Panc1 (cell line): ENCODE measurements around the gene P2RY6. TPM values are rescaled to one million over a fixed set of nuclear protein-coding genes. Genes with fewer than 3 reads are reported as not detected.

Experiments
- ATAC-seq: fragments of 200-7000 bp; cut with Tn5 transposase; 2 replicates; pipeline ENCODE4 v1.9.1; 2020; ENCODE audit warnings: mild to moderate bottlenecking, moderate library complexity
- BruUV-seq: library from RNA; stranded (reverse); fragments of 400-500 nt; replicated peaks from 2 replicates; lab custom pipeline; 2021; lab: Mats Ljungman, UMichigan
- CTCF ChIA-PET: fragments of 300-600 bp; sonication (Branson Sonifier 250); formaldehyde crosslinking; loops from one replicate; lab custom pipeline; 2022; ENCODE audit warnings: antibody characterized with exemption; lab: Charles Lee
- POLR2A ChIA-PET: fragments of 300-600 bp; sonication (Branson Sonifier 250); formaldehyde crosslinking; loops from one replicate; lab custom pipeline; 2022; ENCODE audit warnings: antibody characterized with exemption; lab: Charles Lee
- DNase-seq: peaks from one replicate; pipeline ENCODE4 v3.0.0-alpha.2; 2010; ENCODE audit warnings: low read depth, low spot score
- H3K27ac ChIP-seq: 2 replicates; pipeline ENCODE4 v1.5.1; 2011; ENCODE audit warnings: mild to moderate bottlenecking, low read length, inconsistent platforms
- H3K27me3 ChIP-seq: fragments of 200-500 bp; sonication (Bioruptor generic); 2 replicates; pipeline ENCODE4 v1.6.0; 2014; ENCODE audit warnings: low read length, inconsistent platforms; ENCODE audit not compliant: control insufficient read depth, insufficient read depth
- H3K36me3 ChIP-seq: fragments of 200-500 bp; sonication (Bioruptor generic); 2 replicates; pipeline ENCODE4 v1.5.1; 2014; ENCODE audit warnings: inconsistent platforms, mild to moderate bottlenecking, low read length, moderate library complexity; ENCODE audit not compliant: control insufficient read depth, insufficient read depth
- H3K4me1 ChIP-seq: 2 replicates; pipeline ENCODE4 v1.5.1; 2011; ENCODE audit warnings: inconsistent platforms, mild to moderate bottlenecking, low read length, moderate library complexity; ENCODE audit not compliant: control insufficient read depth, insufficient read depth
- H3K4me3 ChIP-seq, 2 experiments: 2 replicates each; pipeline ENCODE4 v1.5.1; 2011 to 2012; ENCODE audit warnings: low read depth in 2 of 2, low read length in 2 of 2, mild to moderate bottlenecking in 2 of 2, inconsistent platforms in 1 of 2, moderate library complexity in 1 of 2
- H3K9me3 ChIP-seq: fragments of 200-500 bp; sonication (Bioruptor generic); 2 replicates; pipeline ENCODE4 v1.5.1; 2014; ENCODE audit warnings: low read depth, mild to moderate bottlenecking, inconsistent platforms, low read length, moderate library complexity; ENCODE audit not compliant: control insufficient read depth, insufficient read depth
- POLR2AphosphoS5 ChIP-seq: IDR thresholded peaks from 2 replicates; pipeline ENCODE4 v1.6.1; 2012; ENCODE audit warnings: mild to moderate bottlenecking, low read depth, low read length, moderate library complexity
- SIN3A ChIP-seq: IDR thresholded peaks from 2 replicates; pipeline ENCODE4 v1.6.1; 2012; ENCODE audit warnings: low read depth, mild to moderate bottlenecking, low read length, moderate library complexity, borderline replicate concordance; ENCODE audit not compliant: insufficient read depth
- TCF7L2 ChIP-seq: IDR thresholded peaks from 2 replicates; pipeline ENCODE4 v1.6.1; 2011; ENCODE audit warnings: mild to moderate bottlenecking, low read depth, low read length, inconsistent platforms
- in situ Hi-C: cut with HindIII; loops from 2 replicates; pipeline ENCODE4 v1.10.0; 2016; ENCODE audit warnings: low sequenced_read_pairs, low pct_unique_long_range_greater_than_20kb
- intact Hi-C: fragments of 100-400 bp; cut with micrococcal nuclease; formaldehyde crosslinking; loops from one replicate; pipeline ENCODE4 v1.10.0; 2022; ENCODE audit not compliant: unreplicated experiment
- total RNA-seq: library from RNA; stranded (reverse); gene quantifications from one replicate; pipeline ENCODE4 v1.2.1, GENCODE V29; 2021; ENCODE audit not compliant: unreplicated experiment
- TF ChIP-seq, protein P1 (sequence below), 2 experiments: IDR thresholded peaks; 2 replicates each; pipeline ENCODE4 v1.6.1; 2011 to 2012; ENCODE audit warnings: low read depth in 2 of 2, control low read depth in 1 of 2, low read length in 1 of 2, mild to moderate bottlenecking in 1 of 2, moderate library complexity in 1 of 2; ENCODE audit not compliant: insufficient read depth in 1 of 2
- TF ChIP-seq, protein P2 (sequence below): fragments of 450-650 bp; IDR thresholded peaks from 2 replicates; pipeline ENCODE4 v1.5.1; 2017; ENCODE audit warnings: mild to moderate bottlenecking

P2RY6 gene
- total RNA-seq, 1 experiment from 2014 or later, result 0.59 TPM

DNA sequence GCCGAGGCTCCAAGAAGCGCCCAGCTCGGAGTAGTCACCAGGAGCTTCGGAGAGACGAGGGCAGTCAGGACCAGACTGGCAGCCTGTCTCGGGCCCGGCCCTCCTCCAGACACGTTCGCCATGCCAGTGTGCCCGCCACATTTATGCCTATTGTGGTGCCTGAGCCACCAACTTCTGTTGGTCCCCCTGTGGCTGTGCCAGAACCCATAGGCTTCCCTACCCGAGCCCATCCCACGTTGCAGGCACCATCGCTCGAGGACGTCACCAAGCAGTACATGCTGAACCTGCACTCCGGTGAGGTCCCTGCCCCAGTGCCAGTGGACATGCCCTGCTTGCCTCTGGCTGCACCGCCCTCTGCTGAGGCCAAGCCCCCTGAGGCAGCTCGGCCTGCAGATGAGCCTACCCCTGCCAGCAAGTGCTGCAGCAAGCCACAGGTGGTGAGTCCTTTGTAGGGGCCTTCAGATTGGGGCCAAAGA, 39.3 kb downstream of the P2RY6 start:
- no peaks in the 10 kb centered on the region for H3K27me3 ChIP-seq
- no TSS peak for BruUV-seq
- in situ Hi-C loops, result no loop called here
- TF ChIP-seq, protein P1, sequence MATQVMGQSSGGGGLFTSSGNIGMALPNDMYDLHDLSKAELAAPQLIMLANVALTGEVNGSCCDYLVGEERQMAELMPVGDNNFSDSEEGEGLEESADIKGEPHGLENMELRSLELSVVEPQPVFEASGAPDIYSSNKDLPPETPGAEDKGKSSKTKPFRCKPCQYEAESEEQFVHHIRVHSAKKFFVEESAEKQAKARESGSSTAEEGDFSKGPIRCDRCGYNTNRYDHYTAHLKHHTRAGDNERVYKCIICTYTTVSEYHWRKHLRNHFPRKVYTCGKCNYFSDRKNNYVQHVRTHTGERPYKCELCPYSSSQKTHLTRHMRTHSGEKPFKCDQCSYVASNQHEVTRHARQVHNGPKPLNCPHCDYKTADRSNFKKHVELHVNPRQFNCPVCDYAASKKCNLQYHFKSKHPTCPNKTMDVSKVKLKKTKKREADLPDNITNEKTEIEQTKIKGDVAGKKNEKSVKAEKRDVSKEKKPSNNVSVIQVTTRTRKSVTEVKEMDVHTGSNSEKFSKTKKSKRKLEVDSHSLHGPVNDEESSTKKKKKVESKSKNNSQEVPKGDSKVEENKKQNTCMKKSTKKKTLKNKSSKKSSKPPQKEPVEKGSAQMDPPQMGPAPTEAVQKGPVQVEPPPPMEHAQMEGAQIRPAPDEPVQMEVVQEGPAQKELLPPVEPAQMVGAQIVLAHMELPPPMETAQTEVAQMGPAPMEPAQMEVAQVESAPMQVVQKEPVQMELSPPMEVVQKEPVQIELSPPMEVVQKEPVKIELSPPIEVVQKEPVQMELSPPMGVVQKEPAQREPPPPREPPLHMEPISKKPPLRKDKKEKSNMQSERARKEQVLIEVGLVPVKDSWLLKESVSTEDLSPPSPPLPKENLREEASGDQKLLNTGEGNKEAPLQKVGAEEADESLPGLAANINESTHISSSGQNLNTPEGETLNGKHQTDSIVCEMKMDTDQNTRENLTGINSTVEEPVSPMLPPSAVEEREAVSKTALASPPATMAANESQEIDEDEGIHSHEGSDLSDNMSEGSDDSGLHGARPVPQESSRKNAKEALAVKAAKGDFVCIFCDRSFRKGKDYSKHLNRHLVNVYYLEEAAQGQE (IDR thresholded peaks at IDR 0.05; ENCODE audit: insufficient read depth in 1 of 2, low read depth in 2 of 2, low read length in 1 of 2), result no peak
- TF ChIP-seq, protein P2, sequence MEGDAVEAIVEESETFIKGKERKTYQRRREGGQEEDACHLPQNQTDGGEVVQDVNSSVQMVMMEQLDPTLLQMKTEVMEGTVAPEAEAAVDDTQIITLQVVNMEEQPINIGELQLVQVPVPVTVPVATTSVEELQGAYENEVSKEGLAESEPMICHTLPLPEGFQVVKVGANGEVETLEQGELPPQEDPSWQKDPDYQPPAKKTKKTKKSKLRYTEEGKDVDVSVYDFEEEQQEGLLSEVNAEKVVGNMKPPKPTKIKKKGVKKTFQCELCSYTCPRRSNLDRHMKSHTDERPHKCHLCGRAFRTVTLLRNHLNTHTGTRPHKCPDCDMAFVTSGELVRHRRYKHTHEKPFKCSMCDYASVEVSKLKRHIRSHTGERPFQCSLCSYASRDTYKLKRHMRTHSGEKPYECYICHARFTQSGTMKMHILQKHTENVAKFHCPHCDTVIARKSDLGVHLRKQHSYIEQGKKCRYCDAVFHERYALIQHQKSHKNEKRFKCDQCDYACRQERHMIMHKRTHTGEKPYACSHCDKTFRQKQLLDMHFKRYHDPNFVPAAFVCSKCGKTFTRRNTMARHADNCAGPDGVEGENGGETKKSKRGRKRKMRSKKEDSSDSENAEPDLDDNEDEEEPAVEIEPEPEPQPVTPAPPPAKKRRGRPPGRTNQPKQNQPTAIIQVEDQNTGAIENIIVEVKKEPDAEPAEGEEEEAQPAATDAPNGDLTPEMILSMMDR, result no peak
- TF ChIP-seq POLR2AphosphoS5, result no peak
- no peak for TF ChIP-seq TCF7L2
- no peak for TF ChIP-seq SIN3A
- H3K9me3 ChIP-seq, result no peaks in the 10 kb centered on the region
- no peak for ATAC-seq
- ChIA-PET POLR2A (no interaction called here), CTCF (no interaction called here)
- DNase-seq, result no peak
- no peaks in the 10 kb centered on the region for H3K36me3 ChIP-seq
- peaks cover 56% of the 10 kb centered on the region for H3K4me1 ChIP-seq
- H3K27ac ChIP-seq, result no peak overlapping the region
- peak overlapping the region in 1 of 2 experiments; percentile 17; a peak in 1 of 4 replicates for H3K4me3 ChIP-seq
- intact Hi-C loops, result no loop called here

DNA sequence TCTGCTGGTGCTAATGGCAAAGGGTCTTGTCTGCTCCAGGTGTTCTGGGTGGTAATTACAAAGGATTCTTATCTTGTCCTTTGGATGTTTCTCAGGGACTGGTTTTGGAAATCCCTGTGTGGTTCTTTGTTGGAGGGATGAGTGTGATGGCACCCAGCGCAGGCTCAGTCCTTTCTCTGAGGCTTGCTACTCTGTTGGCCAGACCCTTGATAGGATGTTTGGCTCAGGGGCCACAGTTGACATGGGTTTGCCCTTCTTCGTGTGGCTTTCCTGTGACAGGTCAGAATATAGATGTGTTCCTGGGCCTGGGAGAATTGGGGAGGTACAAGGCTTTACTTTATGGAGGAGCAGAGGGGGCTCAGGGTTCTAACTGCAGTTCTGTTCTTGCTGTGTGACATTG, 39.9 kb downstream of the P2RY6 start:
- POLR2A ChIA-PET, result no interaction called here
- in situ Hi-C loops (no loop called here), intact Hi-C loops (no loop called here)
- no peak for DNase-seq
- no peak for ATAC-seq
- H3K4me1 ChIP-seq, result peaks cover 51% of the 10 kb centered on the region
- no TSS peak for BruUV-seq
- peak overlapping the region; percentile 16 to 17; a peak in 2 of 4 replicates for H3K4me3 ChIP-seq
- TF ChIP-seq POLR2AphosphoS5, result no peak
- TF ChIP-seq, protein P1 (IDR thresholded peaks at IDR 0.05; ENCODE audit: insufficient read depth in 1 of 2, low read depth in 2 of 2, low read length in 1 of 2), result no peak
- no peak for TF ChIP-seq SIN3A
- TF ChIP-seq, protein P2, result no peak
- TF ChIP-seq TCF7L2, result no peak
- H3K36me3 ChIP-seq, result no peaks in the 10 kb centered on the region
- no peaks in the 10 kb centered on the region for H3K27me3 ChIP-seq
- peak overlapping the region; percentile 24; the same call in 1 of the 2 replicates for H3K27ac ChIP-seq
- CTCF ChIA-PET, result no interaction called here
- H3K9me3 ChIP-seq, result no peaks in the 10 kb centered on the region
